Measurements from ENCODE around the gene CNR1.
"Not testable (repeated sequence)": the region's sequence is repeated elsewhere in the genome, so short reads cannot be mapped to it uniquely, and the experiment has no call there.

Gene CNR1

GRCh38 chr6:88165844-88166492 lies at the start of gene CNR1:
TSS of gene CNR1 (minus strand) at chr6:88166347. CDS start at chr6:88145274, 21,073 bp downstream.
- peak within 1 kb of the TSS; percentile 41 for H3K4me3 ChIP-seq (ENCODE audit: control insufficient read depth, low read depth, low read length)
- DNase-seq (ENCODE audit: low read depth), result no peak
- TF ChIP-seq CTCF (IDR thresholded peaks at IDR 0.05; ENCODE audit: control insufficient read depth, insufficient read depth, low read depth, low read length, missing control alignments), result no peak

- no peak overlapping the region for H3K4me3 ChIP-seq (ENCODE audit: control insufficient read depth, low read depth, low read length)
- no peak for DNase-seq (ENCODE audit: low read depth)
- TF ChIP-seq CTCF (IDR thresholded peaks at IDR 0.05; ENCODE audit: control insufficient read depth, insufficient read depth, low read depth, low read length, missing control alignments), result no peak
Observed at GRCh38 chr6:88211446-88211845, 45.3 kb upstream of the CNR1 start.

- DNase-seq (ENCODE audit: low read depth), result no peak
- H3K4me3 ChIP-seq (ENCODE audit: control insufficient read depth, low read depth, low read length), result no peak overlapping the region
- TF ChIP-seq CTCF (IDR thresholded peaks at IDR 0.05; ENCODE audit: control insufficient read depth, insufficient read depth, low read depth, low read length, missing control alignments), result no peak
Observed at GRCh38 chr6:88209301-88209700, 43.2 kb upstream of the CNR1 start.

- no peak overlapping the region for H3K4me3 ChIP-seq (ENCODE audit: control insufficient read depth, low read depth, low read length)
- no peak for TF ChIP-seq CTCF (IDR thresholded peaks at IDR 0.05; ENCODE audit: control insufficient read depth, insufficient read depth, low read depth, low read length, missing control alignments)
- DNase-seq (ENCODE audit: low read depth), result no peak
Observed at GRCh38 chr6:88208726-88209125, 42.6 kb upstream of the CNR1 start.

GRCh38 chr6:88201734-88202133 lies 35.6 kb upstream of the CNR1 start:
- not testable (repeated sequence) for DNase-seq (ENCODE audit: low read depth)

GRCh38 chr6:88184921-88185320 lies 18.8 kb upstream of the CNR1 start:
- no peak for DNase-seq (ENCODE audit: low read depth)
- H3K4me3 ChIP-seq (ENCODE audit: control insufficient read depth, low read depth, low read length), result no peak overlapping the region
- TF ChIP-seq CTCF (IDR thresholded peaks at IDR 0.05; ENCODE audit: control insufficient read depth, insufficient read depth, low read depth, low read length, missing control alignments), result no peak

More at GRCh38 chr6:88201734-88202133, 35.6 kb upstream of the CNR1 start:
- not testable (repeated sequence) for H3K4me3 ChIP-seq (ENCODE audit: control insufficient read depth, low read depth, low read length)

GRCh38 chr6:88183471-88183870 lies 17.3 kb upstream of the CNR1 start:
- no peak for TF ChIP-seq CTCF (IDR thresholded peaks at IDR 0.05; ENCODE audit: control insufficient read depth, insufficient read depth, low read depth, low read length, missing control alignments)
- no peak for DNase-seq (ENCODE audit: low read depth)
- no peak overlapping the region for H3K4me3 ChIP-seq (ENCODE audit: control insufficient read depth, low read depth, low read length)

Measured in AG09309 (cell line).